H1 (cell line): ENCODE data around the gene CTNNA3. TPM values are rescaled to one million over a fixed set of nuclear protein-coding genes. Genes with fewer than 3 reads are reported as not detected.

Experiments used
- CTCF ChIA-PET: fragments of 300-600 bp; sonication (Branson Sonifier 250); formaldehyde crosslinking; loops from one replicate; lab custom pipeline; 2021; ENCODE audit not compliant: partially characterized antibody; lab: Charles Lee
- POLR2A ChIA-PET: fragments of 300-600 bp; sonication (Branson Sonifier 250); formaldehyde crosslinking; loops from one replicate; lab custom pipeline; 2021; ENCODE audit warnings: inconsistent platforms; ENCODE audit not compliant: partially characterized antibody; lab: Charles Lee
- DNase-seq, 2 experiments: peaks; one replicate each; pipeline versions ENCODE4 v3.0.0 to v3.0.0-alpha.2; 2010 to 2022; ENCODE audit warnings: low spot score in 2 of 2, low read depth in 1 of 2, mixed read lengths in 1 of 2
- FAIRE-seq: peaks from 2 replicates; lab custom pipeline; 2011; peaks lifted over from hg19 to GRCh38; lab: Jason Lieb, UNC
- H2AFZ ChIP-seq: 2 replicates; pipeline ENCODE4 v1.8.1; 2012; ENCODE audit warnings: low read length, inconsistent platforms
- H2AK5ac ChIP-seq: 2 replicates; pipeline ENCODE4 v1.6.1; 2013; ENCODE audit warnings: low read depth, low read length
- H2BK120ac ChIP-seq: replicated peaks from 2 replicates; pipeline ENCODE3; 2013; ENCODE audit warnings: low read depth, low read length, inconsistent platforms
- H2BK12ac ChIP-seq: 2 replicates; pipeline ENCODE4 v1.6.1; 2013; ENCODE audit warnings: low read depth, low read length
- H2BK15ac ChIP-seq: 2 replicates; pipeline ENCODE4 v1.6.1; 2013; ENCODE audit warnings: low read length
- H2BK20ac ChIP-seq: 2 replicates; pipeline ENCODE4 v1.6.1; 2013; ENCODE audit warnings: low read length
- H2BK5ac ChIP-seq: 2 replicates; pipeline ENCODE4 v1.6.1; 2013; ENCODE audit warnings: low read depth, low read length
- H3K14ac ChIP-seq: 2 replicates; pipeline ENCODE4 v1.6.1; 2013; ENCODE audit warnings: inconsistent platforms; ENCODE audit not compliant: insufficient read length
- H3K18ac ChIP-seq: 2 replicates; pipeline ENCODE4 v1.6.1; 2013; ENCODE audit warnings: low read length; ENCODE audit errors: extremely low read depth
- H3K23ac ChIP-seq: 2 replicates; pipeline ENCODE4 v1.6.1; 2013; ENCODE audit warnings: inconsistent platforms; ENCODE audit not compliant: insufficient read length
- H3K23me2 ChIP-seq: 2 replicates; pipeline ENCODE4 v1.6.1; 2013; ENCODE audit warnings: low read depth, low read length
- H3K27ac ChIP-seq: 2 replicates; pipeline ENCODE4 v1.6.1; 2011; ENCODE audit warnings: low read depth, low read length, inconsistent platforms
- H3K27me3 ChIP-seq, 4 experiments: replicated peaks in 1 of 4; 1 replicate in 1 of 4; 2 replicates in 3 of 4; pipeline versions ENCODE4 v1.6.1 to v1.8.1; 2011 to 2013; ENCODE audit warnings: low read length in 3 of 4, mild to moderate bottlenecking in 3 of 4, inconsistent platforms in 2 of 4, mixed read lengths in 2 of 4, moderate library complexity in 1 of 4; ENCODE audit not compliant: control insufficient read depth in 3 of 4, insufficient read depth in 3 of 4; ENCODE audit errors: extremely low read depth in 1 of 4
- H3K36me3 ChIP-seq, 4 experiments: 2 replicates each; pipeline versions ENCODE4 v1.6.1 to v1.8.1; 2011 to 2013; ENCODE audit warnings: mild to moderate bottlenecking in 4 of 4, low read length in 3 of 4, moderate library complexity in 2 of 4, control low read depth in 1 of 4, inconsistent platforms in 1 of 4; ENCODE audit not compliant: insufficient read depth in 4 of 4, control insufficient read depth in 2 of 4
- H3K4ac ChIP-seq: replicated peaks from 2 replicates; pipeline ENCODE3; 2013; ENCODE audit warnings: low read length, low read depth, mixed read lengths, inconsistent platforms; ENCODE audit not compliant: insufficient read length
- H3K4me1 ChIP-seq, 4 experiments: replicated peaks in 1 of 4; 1 replicate in 1 of 4; 2 replicates in 3 of 4; pipeline versions ENCODE4 v1.6.1 to v1.8.1; 2011 to 2013; ENCODE audit warnings: low read length in 3 of 4, inconsistent platforms in 2 of 4, mixed read lengths in 1 of 4; ENCODE audit not compliant: insufficient read depth in 4 of 4, control insufficient read depth in 3 of 4
- H3K4me2 ChIP-seq, 2 experiments: 2 replicates each; pipeline versions ENCODE4 v1.6.1 to v1.8.1; 2011 to 2013; ENCODE audit warnings: low read depth in 2 of 2, low read length in 2 of 2, control low read depth in 1 of 2, inconsistent platforms in 1 of 2, mild to moderate bottlenecking in 1 of 2; ENCODE audit not compliant: insufficient read depth in 1 of 2
- H3K4me3 ChIP-seq, 4 experiments: fragments of 200-600, 300-600 bp in 1 of 4; sonication (generic), shearing (Covaris generic), sonication (Bioruptor Twin) in 1 of 4; 2 replicates each; pipeline versions ENCODE4 v1.5.1 to v1.8.1; 2011 to 2016; ENCODE audit warnings: low read length in 4 of 4, low read depth in 3 of 4, control low read depth in 2 of 4, inconsistent platforms in 2 of 4, mild to moderate bottlenecking in 2 of 4, mixed read lengths in 1 of 4, moderate library complexity in 1 of 4; ENCODE audit not compliant: insufficient read depth in 2 of 4; ENCODE audit errors: extremely low read depth in 1 of 4
- H3K56ac ChIP-seq: replicated peaks from 2 replicates; pipeline ENCODE3; 2013; ENCODE audit warnings: low read depth, mild to moderate bottlenecking, mixed read lengths, low read length, inconsistent platforms; ENCODE audit not compliant: insufficient read length
- H3K79me1 ChIP-seq: 2 replicates; pipeline ENCODE4 v1.6.1; 2013; ENCODE audit warnings: low read depth, low read length, control low read depth
- H3K79me2 ChIP-seq, 2 experiments: 2 replicates each; pipeline versions ENCODE4 v1.6.1 to v1.8.1; 2012 to 2013; ENCODE audit warnings: low read length in 2 of 2, mild to moderate bottlenecking in 2 of 2, inconsistent platforms in 1 of 2; ENCODE audit not compliant: insufficient read depth in 2 of 2, control insufficient read depth in 1 of 2
- H3K9ac ChIP-seq, 4 experiments: replicated peaks in 1 of 4; 1 replicate in 1 of 4; 2 replicates in 3 of 4; pipeline versions ENCODE4 v1.6.1 to v1.8.1; 2011 to 2013; ENCODE audit warnings: low read depth in 3 of 4, low read length in 3 of 4, control low read depth in 2 of 4, mild to moderate bottlenecking in 2 of 4, moderate library complexity in 2 of 4, inconsistent platforms in 1 of 4; ENCODE audit errors: extremely low read depth in 1 of 4
- H3K9me3 ChIP-seq, 2 experiments: 2 replicates each; pipeline versions ENCODE4 v1.6.1 to v1.8.1; 2012 to 2013; ENCODE audit warnings: mild to moderate bottlenecking in 2 of 2, moderate library complexity in 2 of 2, control low read depth in 1 of 2, inconsistent platforms in 1 of 2, low read depth in 1 of 2, low read length in 1 of 2, mixed read lengths in 1 of 2; ENCODE audit not compliant: insufficient read depth in 2 of 2
- H4K20me1 ChIP-seq, 2 experiments: replicated peaks in 1 of 2; 2 replicates each; pipeline versions ENCODE3 to v1.8.1; 2011 to 2013; ENCODE audit warnings: inconsistent platforms in 2 of 2, low read length in 2 of 2, mild to moderate bottlenecking in 1 of 2; ENCODE audit not compliant: insufficient read depth in 2 of 2, control insufficient read depth in 1 of 2
- H4K5ac ChIP-seq: 2 replicates; pipeline ENCODE4 v1.6.1; 2013; ENCODE audit warnings: low read length, low read depth, mixed read lengths, inconsistent platforms; ENCODE audit not compliant: insufficient read length
- H4K8ac ChIP-seq: 2 replicates; pipeline ENCODE4 v1.8.0; 2013; ENCODE audit warnings: mild to moderate bottlenecking, moderate library complexity, low read length, inconsistent platforms; ENCODE audit not compliant: insufficient read depth; ENCODE audit errors: extremely low read depth
- H4K91ac ChIP-seq: replicated peaks from 2 replicates; pipeline ENCODE3; 2013; ENCODE audit warnings: low read length, mixed read lengths, inconsistent platforms; ENCODE audit not compliant: insufficient read length
- NANOG ChIP-seq: IDR thresholded peaks from 2 replicates; pipeline ENCODE4 v1.6.1; 2011; ENCODE audit warnings: low read length, low read depth, mild to moderate bottlenecking, inconsistent platforms; ENCODE audit not compliant: insufficient read depth, poor library complexity, severe bottlenecking
- TAF1 ChIP-seq: IDR thresholded peaks from 2 replicates; pipeline ENCODE4 v1.6.1; 2011; ENCODE audit warnings: mild to moderate bottlenecking, low read depth, low read length
- WGBS, 2 experiments: shearing (Covaris generic) in 1 of 2; methylation state at CpG; one replicate each; pipeline versions ENCODE4 v1.1.6 to v1.1.7; 2013 to 2015; ENCODE audit warnings: low lambda C conversion rate in 2 of 2, mixed read lengths in 2 of 2, inconsistent platforms in 1 of 2, low coverage in 1 of 2, missing lambda C conversion rate in 1 of 2; ENCODE audit not compliant: insufficient replicate concordance in 2 of 2, insufficient coverage in 1 of 2, insufficient read length in 1 of 2; ENCODE audit errors: extremely low coverage in 1 of 2, missing lambda C conversion rate in 1 of 2; 5-methylcytosine and 5-hydroxymethylcytosine counted together
- polyA plus RNA-seq, 7 experiments: library from polyadenylated mRNA; depleted of rRNA in 3 of 7; stranded (reverse) in 5 of 7; unstranded in 2 of 7; fragments of >200 nt in 5 of 7; fragments of 200-250 nt in 2 of 7; gene quantifications; 1 replicate in 5 of 7; 2 replicates in 1 of 7; 4 replicates in 1 of 7; pipeline versions ENCODE4 v1.2.1 to v1.2.3, GENCODE V29; 2011 to 2013; ENCODE audit warnings: missing spikeins in 2 of 7, mixed read lengths in 2 of 7
- total RNA-seq: library from RNA; stranded (reverse); fragmentation: NEBNext Ultra II Directional; extraction: Animal tissue kit (Norgen Biotek cat#: 25700); gene quantifications from 2 replicates; pipeline ENCODE4 v1.2.1, GENCODE V29; 2021

The CTNNA3 gene
- total and polyA plus RNA-seq, 2 of the 8 experiments (the other 6 are each of a cell fraction or from before 2014, with no cell fraction given): 1.3 to 1.5 TPM

GRCh38 chr10:66822801-66823200 lies 873.2 kb downstream of the CTNNA3 start:
- peak; percentile 60 for FAIRE-seq
- CTCF ChIA-PET: interaction anchor here (0.7 to 1.2 kb wide), 3 partner anchors 18 to 237 kb away, joined by 3 read pairs; no protein-coding TSS in a partner anchor

More at GRCh38 chr10:66822801-66823200, 873.2 kb downstream of the CTNNA3 start:
- no peaks in the 10 kb centered on the region for H3K9me3 ChIP-seq
- H2BK120ac ChIP-seq: no peak overlapping the region
- no peak overlapping the region for H3K23ac ChIP-seq
- H2BK15ac ChIP-seq: no peak overlapping the region
- H3K4me2 ChIP-seq: no peak overlapping the region; a peak in 2 of 4 replicates
- no peak overlapping the region for H2BK5ac ChIP-seq
- peaks cover 0 to 4% (median under 1%) of the 10 kb centered on the region in 4 experiments; a peak in 2 of 7 replicates for H3K4me1 ChIP-seq
- H3K23me2 ChIP-seq: no peaks in the 10 kb centered on the region
- no peak overlapping the region for H3K56ac ChIP-seq
- no peak overlapping the region for H4K5ac ChIP-seq
- no peak overlapping the region for H3K4me3 ChIP-seq
- peaks cover 0 to 1% (median 0%) of the 10 kb centered on the region in 4 experiments; a peak in 3 of 7 replicates for H3K27me3 ChIP-seq
- no peak overlapping the region for H3K4ac ChIP-seq
- no peak overlapping the region for H3K14ac ChIP-seq
- TF ChIP-seq NANOG (peak; percentile 25), TAF1 (no peak)
- POLR2A ChIA-PET: interaction anchor here (0.5 kb wide), 1 partner anchor 307 kb away, joined by 4 read pairs; no protein-coding TSS in a partner anchor
- no peaks in the 10 kb centered on the region for H4K20me1 ChIP-seq
- peak overlapping the region in 1 of 4 experiments; percentile 34; a peak in 1 of 7 replicates for H3K9ac ChIP-seq
- H3K79me2 ChIP-seq: no peaks in the 10 kb centered on the region
- H2BK20ac ChIP-seq: no peak overlapping the region
- H2AFZ ChIP-seq: no peak overlapping the region
- no peak overlapping the region for H2AK5ac ChIP-seq
- no peak overlapping the region for H2BK12ac ChIP-seq
- 21% methylated on average over 1 of the region's 1 CpG; no CpG with 5 or more reads in 1 of the 2 experiments for WGBS, 2 experiments
- H4K8ac ChIP-seq: no peak overlapping the region
- peak in 1 of 2 experiments; percentile 50 for DNase-seq
- no peaks in the 10 kb centered on the region for H3K79me1 ChIP-seq
- H4K91ac ChIP-seq: no peak overlapping the region
- H3K18ac ChIP-seq: no peak overlapping the region
- no peaks in the 10 kb centered on the region for H3K36me3 ChIP-seq
- no peak overlapping the region for H3K27ac ChIP-seq
